Fibroblast of skin of left biceps (primary cell): Measurements from ENCODE around the gene PIH1D2.
A peak's percentile ranks its signal among the peaks of the same experiment; 100 is the strongest.
"Not testable (repeated sequence)": the region's sequence is repeated elsewhere in the genome, so short reads cannot be mapped to it uniquely, and the experiment has no call there.

Experiments
- DNase-seq, 2 experiments: peaks; one replicate each; pipeline ENCODE4 v3.0.0-alpha.2; 2013; ENCODE audit warnings: low read depth in 2 of 2

The PIH1D2 gene

GRCh38 chr11:112057170-112057569 lies 16.6 kb downstream of the PIH1D2 start:
- DNase-seq, result no peak

- DNase-seq, result no peak
These were observed 22.0 kb downstream of the PIH1D2 start for GRCh38 chr11:112051768-112052167.

GRCh38 chr11:112050721-112051120 lies 23.1 kb downstream of the PIH1D2 start:
- DNase-seq, result no peak

- no peak for DNase-seq
These were observed 24.0 kb downstream of the PIH1D2 start for GRCh38 chr11:112049777-112050176.

- DNase-seq, result not testable (repeated sequence)
These were observed 25.6 kb downstream of the PIH1D2 start for GRCh38 chr11:112048256-112048655.

- DNase-seq, result not testable (repeated sequence)
These were observed 27.2 kb downstream of the PIH1D2 start for GRCh38 chr11:112046647-112047046.

- DNase-seq, result no peak
These were observed 28.9 kb downstream of the PIH1D2 start for GRCh38 chr11:112044961-112045360.

GRCh38 chr11:112042961-112043304 lies 30.9 kb downstream of the PIH1D2 start:
- DNase-seq, result no peak

- no peak for DNase-seq
These were observed 31.5 kb downstream of the PIH1D2 start for GRCh38 chr11:112042161-112042960.

GRCh38 chr11:112037527-112037926 lies 36.3 kb downstream of the PIH1D2 start:
- no peak for DNase-seq

GRCh38 chr11:112033902-112034301 lies 39.9 kb downstream of the PIH1D2 start:
- no peak for DNase-seq

- no peak for DNase-seq
These were observed 44.4 kb downstream of the PIH1D2 start for GRCh38 chr11:112029460-112029859.

- not testable (repeated sequence) for DNase-seq
These were observed 46.9 kb downstream of the PIH1D2 start for GRCh38 chr11:112026784-112027410.

GRCh38 chr11:112025707-112026106 lies 48.1 kb downstream of the PIH1D2 start:
- DNase-seq, result no peak

GRCh38 chr11:112024773-112025678 lies 48.8 kb downstream of the PIH1D2 start, which contains the start of gene DLAT:
Gene DLAT, plus strand, starts transcription at chr11:112025408. Its CDS starts 65 bp downstream, at chr11:112025473.
- DNase-seq, result peak; percentile 47

- no peak for DNase-seq
These were observed 49.5 kb downstream of the PIH1D2 start for GRCh38 chr11:112024178-112024772.

- no peak for DNase-seq
These were observed 50.7 kb downstream of the PIH1D2 start for GRCh38 chr11:112023104-112023503.

- DNase-seq, result no peak
These were observed 54.8 kb downstream of the PIH1D2 start for GRCh38 chr11:112019066-112019465.
